Activated CD4-positive, alpha-beta T cell treated with anti-CD3 and anti-CD28 coated beads for 24 hours (primary cell): Measurements from ENCODE around the gene SNED1.

Experiments used
- DNase-seq, 2 donors: peaks; one replicate each; pipeline ENCODE4 v3.0.0-alpha.2; 2020; ENCODE audit warnings: low read depth in 2 of 2

SNED1 gene

GRCh38 chr2:241029599-241030332, 31.3 kb downstream of the SNED1 start:
- no peak for DNase-seq

DNA sequence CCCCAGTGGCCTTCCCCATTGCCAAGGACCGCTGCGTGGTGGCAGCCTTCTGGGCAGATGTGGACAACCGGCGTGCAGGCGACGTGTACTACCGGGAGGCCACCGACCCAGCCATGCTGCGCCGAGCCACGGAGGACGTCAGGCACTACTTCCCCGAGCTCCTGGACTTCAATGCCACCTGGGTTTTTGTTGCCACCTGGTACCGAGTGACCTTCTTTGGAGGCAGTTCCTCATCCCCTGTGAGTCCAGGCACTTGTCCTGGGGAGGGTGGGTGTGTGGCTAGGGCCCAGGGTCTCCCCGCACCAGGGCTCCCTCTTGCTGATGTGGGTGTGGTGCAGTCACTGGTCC, 31.9 kb downstream of the SNED1 start:
- no peak for DNase-seq

DNA sequence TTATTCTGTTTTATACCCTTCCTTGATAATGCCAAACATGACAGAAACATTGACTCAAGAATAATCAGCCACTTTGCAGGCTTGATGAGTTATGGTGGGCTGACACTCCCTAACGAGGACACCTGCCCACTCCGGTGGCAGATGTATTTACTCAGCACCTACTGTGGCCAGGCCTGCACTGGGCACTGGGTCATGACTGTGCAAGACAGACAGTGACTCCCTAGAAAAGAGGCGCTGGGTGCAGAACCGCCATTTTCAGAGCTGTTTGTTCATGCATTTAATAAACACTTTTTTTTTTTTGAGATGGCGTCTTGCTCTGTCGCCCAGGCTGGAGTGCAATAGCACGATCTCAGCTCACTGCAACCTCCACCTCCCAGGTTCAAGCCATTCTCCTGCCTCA, 32.5 kb downstream of the SNED1 start:
- DNase-seq, result no peak

DNA sequence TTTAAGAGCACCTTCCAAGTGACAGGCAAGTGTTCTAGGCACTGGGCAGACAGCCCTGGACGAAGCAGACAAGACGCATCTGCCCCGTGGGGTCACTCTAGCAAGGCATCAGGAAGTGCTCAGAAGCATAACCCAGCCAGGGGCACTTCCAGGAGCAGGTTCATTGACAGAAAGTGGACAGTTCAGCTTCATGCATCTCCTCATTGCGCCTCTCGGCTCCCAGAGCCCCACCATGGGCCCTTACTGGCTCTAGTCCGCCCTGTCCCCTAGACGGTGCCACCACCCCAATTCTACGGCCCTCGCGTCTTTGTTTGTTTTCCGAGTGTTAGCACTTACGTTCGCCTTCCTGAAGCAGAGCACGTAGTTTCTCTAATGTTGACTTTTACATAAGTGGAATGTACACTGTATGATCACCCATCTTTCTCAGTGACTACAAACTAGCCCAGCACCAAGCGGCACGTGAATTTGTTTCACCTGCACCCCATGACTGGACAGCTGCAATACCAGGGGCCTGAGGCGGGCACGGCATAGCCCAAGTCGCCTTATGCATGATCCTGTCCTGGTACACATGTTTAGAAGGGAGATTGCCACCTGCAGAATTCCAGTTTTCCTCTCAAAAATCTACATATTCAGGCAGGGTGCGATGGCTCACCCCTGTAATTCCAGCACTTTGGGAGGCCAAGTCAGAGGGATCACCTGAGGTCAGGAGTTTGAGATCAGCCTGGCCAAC, 33.2 kb downstream of the SNED1 start:
- no peak for DNase-seq

DNA sequence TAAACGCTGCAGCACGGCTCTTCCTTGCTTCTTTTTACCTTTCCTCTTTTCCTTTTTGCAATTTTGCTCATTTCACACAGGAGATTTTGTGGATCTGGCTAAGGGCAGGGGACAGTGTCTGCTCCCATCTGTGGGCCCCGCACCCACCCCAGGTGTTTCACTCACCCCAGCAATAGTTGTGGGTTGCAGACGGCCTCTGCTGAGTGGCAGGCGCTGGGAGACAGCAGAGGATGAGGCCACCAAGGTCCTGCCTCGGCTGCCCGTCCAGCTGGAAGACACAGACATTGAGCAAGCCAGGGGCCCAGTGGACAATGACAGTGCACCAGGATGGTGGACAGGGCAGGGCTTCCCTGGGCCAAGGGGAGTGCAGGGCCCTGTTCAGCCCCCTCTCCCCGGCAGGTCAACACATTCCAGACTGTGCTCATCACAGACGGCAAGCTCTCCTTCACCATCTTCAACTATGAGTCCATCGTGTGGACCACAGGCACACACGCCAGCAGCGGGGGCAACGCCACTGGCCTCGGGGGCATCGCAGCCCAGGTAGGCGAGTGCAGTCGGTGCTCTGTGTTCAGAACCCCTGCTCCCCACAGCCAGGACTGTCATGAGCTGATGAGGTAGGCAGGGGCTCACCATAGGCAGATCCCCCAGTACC, 35.0 kb downstream of the SNED1 start:
- DNase-seq, result no peak

GRCh38 chr2:241033994-241034393, 35.6 kb downstream of the SNED1 start:
- DNase-seq, result no peak

GRCh38 chr2:241034490-241035141, 36.2 kb downstream of the SNED1 start:
- DNase-seq, result no peak

GRCh38 chr2:241035142-241035817, 36.9 kb downstream of the SNED1 start:
- DNase-seq, result no peak

DNA sequence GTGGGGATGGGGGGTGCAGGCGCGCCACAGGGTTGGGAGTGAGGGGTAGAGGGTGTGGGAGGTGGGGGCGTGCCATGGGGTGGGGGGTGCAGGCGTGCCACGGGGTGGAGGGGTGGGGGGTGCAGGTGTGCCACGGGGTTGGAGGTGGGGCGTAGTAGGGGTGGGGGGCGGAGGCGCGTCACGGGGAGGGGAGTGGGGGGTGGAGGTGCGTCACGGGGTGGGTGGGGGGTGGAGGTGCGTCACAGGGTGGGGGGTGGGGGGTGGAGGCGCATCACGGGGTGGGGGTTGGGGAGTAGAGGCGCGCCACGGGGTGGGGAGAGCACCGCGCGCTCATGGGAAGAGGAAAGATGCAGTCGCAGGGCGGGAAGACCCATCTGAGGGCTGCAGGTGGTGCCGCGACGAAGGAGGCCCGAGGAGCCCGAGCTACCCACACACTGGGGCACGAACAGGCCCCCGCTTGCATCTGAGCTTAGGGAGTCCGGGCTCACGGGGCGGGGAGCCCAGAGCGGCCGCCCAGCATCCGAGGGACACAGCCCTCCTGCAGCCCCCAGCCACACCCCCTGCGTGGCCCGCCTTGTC, 37.5 kb downstream of the SNED1 start:
- no peak for DNase-seq

DNA sequence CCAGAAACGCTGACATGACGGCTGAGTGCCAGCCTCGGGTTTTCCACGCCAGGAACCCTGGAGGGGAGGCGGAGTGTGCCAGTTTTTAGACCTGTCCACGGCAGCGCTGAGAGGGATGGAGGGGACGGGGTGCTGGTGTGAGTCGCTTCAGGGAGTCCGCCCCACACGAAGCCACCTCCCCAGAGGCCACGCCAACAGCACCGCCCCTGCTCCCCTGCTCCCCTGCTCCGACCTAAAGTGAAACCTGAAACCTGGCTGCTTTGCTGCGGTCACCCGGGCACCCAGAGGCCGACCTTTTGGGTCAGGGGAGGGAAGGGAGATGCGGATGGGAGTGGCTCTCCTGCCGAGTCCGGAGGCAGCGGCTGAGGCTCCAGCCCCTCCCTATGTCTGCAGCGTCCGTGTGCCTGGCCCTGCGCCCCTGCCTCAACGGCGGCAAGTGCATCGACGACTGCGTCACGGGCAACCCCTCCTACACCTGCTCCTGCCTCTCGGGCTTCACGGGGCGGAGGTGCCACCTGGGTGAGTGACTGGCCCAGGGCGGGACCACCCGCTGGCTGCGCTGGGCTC, 38.1 kb downstream of the SNED1 start:
- DNase-seq, result peak in 1 of 2 donors; percentile 30

DNA sequence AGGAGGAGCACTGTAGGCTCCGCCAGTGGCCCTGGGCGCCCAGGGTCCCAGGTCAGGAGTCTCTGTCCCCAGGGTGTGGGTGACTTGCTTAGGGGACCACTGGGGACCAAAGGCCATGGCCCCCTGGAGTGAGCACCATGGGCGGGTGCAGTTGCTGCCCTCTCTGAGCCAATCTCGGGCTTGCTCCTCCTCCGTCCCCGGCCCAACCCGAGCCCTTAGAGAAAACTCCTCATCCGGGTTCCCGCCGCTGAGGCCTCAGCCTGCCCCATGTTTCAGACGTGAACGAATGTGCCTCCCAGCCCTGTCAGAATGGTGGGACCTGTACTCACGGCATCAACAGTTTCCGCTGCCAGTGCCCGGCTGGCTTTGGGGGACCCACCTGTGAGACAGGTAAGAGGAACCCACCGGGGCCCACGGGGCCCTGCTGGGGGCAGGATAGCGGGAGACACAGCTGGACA, 38.6 kb downstream of the SNED1 start:
- DNase-seq, result no peak

GRCh38 chr2:241037498-241037897, 39.1 kb downstream of the SNED1 start:
- no peak for DNase-seq

DNA sequence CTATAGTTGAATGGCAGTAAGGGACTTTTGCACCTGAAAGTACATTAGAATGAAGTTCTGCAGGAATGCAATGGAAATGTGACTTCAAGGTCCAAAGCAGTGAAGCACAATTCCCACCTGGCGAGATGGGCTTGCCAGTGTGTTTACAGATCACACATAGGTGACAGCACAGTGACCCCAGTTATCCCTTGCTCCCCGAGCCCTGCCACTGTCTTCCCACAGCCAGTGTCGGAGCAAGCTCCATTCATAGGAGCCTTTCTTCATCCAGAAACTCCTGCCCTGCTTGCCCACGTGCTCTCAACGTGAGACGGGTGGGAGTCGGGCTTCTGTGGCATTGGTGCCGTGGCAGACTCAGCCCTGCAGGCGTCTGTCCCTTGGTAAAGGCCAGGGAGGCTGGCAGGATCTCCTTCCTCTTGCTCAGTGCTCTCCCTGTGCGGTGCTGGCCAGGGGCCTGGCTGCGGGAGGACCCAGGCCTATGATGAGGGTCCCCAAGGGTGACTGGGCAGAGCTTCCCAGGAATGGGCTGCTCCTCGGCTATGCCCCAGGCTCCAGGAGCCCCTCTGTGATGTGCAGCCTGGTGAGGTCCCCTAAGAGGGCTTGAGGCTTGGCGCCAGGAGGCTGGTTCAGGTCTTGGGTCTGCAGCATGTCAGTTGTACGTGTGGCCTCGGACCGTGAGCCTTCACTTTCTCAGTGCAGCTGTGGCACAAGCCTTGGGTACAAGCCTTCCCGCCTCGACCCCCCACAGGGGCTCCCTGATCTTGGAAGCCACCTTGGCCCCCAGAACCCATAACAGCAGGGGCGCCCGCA, 40.2 kb downstream of the SNED1 start:
- DNase-seq, result no peak

DNA sequence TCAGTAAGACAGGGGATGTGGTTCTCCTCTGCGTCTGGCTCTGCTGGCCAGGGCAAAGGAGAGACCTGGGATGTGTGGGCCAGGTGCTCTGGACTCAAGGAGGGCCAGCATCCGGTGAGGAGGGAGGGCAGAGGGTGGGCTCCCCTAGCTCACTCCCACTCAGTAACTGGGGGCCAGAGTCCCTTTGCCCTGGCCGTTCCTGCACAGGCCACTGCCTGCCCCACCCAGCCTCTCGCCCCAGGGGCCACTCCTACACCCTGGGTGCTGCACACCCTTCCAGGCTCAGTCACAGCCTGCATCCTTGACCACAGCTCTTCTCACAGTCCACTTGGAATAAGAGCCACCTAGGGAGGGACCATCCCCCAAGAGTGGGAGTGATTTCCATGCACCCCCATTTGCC, 41.0 kb downstream of the SNED1 start:
- no peak for DNase-seq

DNA sequence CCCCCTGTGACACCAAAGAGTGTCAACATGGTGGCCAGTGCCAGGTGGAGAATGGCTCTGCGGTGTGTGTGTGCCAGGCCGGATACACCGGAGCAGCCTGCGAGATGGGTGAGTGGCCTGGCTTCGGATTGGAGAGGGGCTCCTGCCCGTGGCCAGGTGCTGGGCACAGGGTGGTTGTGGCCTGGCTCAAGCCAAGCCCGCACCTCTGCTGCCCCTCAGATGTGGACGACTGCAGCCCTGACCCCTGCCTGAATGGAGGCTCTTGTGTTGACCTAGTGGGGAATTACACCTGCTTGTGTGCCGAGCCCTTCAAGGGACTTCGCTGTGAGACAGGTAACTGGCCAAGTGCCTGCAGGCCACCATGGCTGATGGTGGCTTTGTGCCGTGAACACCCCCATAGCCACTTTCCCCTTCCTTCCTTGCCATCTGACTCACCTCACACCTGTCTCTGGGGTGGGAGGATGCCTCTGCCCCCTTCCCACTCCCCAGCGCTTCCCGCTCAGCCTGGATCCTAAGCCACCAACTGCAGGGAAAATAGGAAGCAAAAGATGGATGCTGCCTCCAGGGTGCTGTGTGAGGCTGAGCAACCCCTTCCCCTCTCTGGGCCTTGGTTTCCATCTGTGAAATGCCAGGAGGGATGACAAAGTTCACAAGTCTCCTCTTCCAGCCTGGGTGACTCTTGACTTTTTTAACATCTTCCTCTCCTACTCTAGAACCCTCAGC, 41.8 kb downstream of the SNED1 start:
- no peak for DNase-seq

GRCh38 chr2:241041589-241042158, 43.3 kb downstream of the SNED1 start:
- no peak for DNase-seq

DNA sequence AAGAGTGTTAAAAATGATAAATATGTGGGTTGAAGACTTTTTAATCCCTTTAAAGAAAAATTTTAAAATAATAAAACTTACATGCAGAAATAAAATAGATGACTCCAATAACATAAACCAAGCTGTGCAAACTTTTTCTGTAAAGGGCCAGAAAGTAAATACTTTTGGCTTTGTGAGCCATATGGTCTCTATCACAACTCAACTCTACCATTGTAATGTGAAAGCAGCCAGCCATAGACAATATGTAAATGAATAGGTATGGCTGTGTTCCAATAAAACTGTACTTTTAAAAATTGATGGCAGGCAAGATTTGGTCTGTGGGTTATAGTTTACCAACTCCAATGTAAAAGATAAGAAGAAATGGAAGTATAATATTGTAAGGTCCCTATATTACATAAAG, 45.2 kb downstream of the SNED1 start:
- DNase-seq, result no peak

- DNase-seq, result no peak
Measured at GRCh38 chr2:241047253-241048010, 49.0 kb downstream of the SNED1 start.
